HG02588 (cell line): ENCODE data around the gene SCRN1.

Experiments
- ATAC-seq: cut with Tn5 transposase; IDR thresholded peaks from one replicate; pipeline ENCODE4 v1.9.1; 2021; ENCODE audit warnings: mild to moderate bottlenecking, moderate library complexity; ENCODE audit not compliant: unreplicated experiment

The SCRN1 gene

GRCh38 chr7:29929018-29929807 is 60.4 kb downstream of the SCRN1 start:
- ATAC-seq, result no peak

GRCh38 chr7:29926741-29927140 is 62.9 kb downstream of the SCRN1 start:
- ATAC-seq, result no peak

GRCh38 chr7:29926216-29926615 is 63.4 kb downstream of the SCRN1 start:
- no peak for ATAC-seq

GRCh38 chr7:29924684-29925083 is 64.9 kb downstream of the SCRN1 start:
- ATAC-seq, result no peak

- no peak for ATAC-seq
Measured at GRCh38 chr7:29924006-29924405, 65.6 kb downstream of the SCRN1 start.

- ATAC-seq, result no peak
Measured at GRCh38 chr7:29922921-29923700, 66.5 kb downstream of the SCRN1 start.

- ATAC-seq, result peak; percentile 75
Measured at GRCh38 chr7:29921404-29922010, 68.1 kb downstream of the SCRN1 start.

GRCh38 chr7:29920491-29920890 is 69.1 kb downstream of the SCRN1 start:
- ATAC-seq, result no peak

- ATAC-seq, result no peak
Measured at GRCh38 chr7:29919790-29920189, 69.8 kb downstream of the SCRN1 start.

GRCh38 chr7:29918850-29919249 is 70.8 kb downstream of the SCRN1 start:
- ATAC-seq, result no peak

GRCh38 chr7:29917641-29918040 is 72.0 kb downstream of the SCRN1 start:
- ATAC-seq, result no peak

- no peak for ATAC-seq
Measured at GRCh38 chr7:29915481-29916215, 74.0 kb downstream of the SCRN1 start.

- ATAC-seq, result no peak
Measured at GRCh38 chr7:29914180-29914579, 75.4 kb downstream of the SCRN1 start.

- ATAC-seq, result no peak
Measured at GRCh38 chr7:29906200-29907022, 83.2 kb downstream of the SCRN1 start.

GRCh38 chr7:29900745-29901144 is 88.9 kb downstream of the SCRN1 start:
- ATAC-seq, result no peak

- no peak for ATAC-seq
Measured at GRCh38 chr7:29898301-29898700, 91.3 kb downstream of the SCRN1 start.

- ATAC-seq, result no peak
Measured at GRCh38 chr7:29896685-29897411, 92.8 kb downstream of the SCRN1 start.

- ATAC-seq, result no peak
Measured at GRCh38 chr7:29895559-29895958, 94.0 kb downstream of the SCRN1 start.

- no peak for ATAC-seq
Measured at GRCh38 chr7:29894256-29894655, 95.3 kb downstream of the SCRN1 start.
